ENCODE data around the gene MCHR1.

GRCh38 chr22:40714499-40715337, 35.4 kb downstream of the MCHR1 start:
- TF ChIP-seq, protein P1, sequence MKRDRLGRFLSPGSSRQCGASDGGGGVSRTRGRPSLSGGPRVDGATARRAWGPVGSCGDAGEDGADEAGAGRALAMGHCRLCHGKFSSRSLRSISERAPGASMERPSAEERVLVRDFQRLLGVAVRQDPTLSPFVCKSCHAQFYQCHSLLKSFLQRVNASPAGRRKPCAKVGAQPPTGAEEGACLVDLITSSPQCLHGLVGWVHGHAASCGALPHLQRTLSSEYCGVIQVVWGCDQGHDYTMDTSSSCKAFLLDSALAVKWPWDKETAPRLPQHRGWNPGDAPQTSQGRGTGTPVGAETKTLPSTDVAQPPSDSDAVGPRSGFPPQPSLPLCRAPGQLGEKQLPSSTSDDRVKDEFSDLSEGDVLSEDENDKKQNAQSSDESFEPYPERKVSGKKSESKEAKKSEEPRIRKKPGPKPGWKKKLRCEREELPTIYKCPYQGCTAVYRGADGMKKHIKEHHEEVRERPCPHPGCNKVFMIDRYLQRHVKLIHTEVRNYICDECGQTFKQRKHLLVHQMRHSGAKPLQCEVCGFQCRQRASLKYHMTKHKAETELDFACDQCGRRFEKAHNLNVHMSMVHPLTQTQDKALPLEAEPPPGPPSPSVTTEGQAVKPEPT (CRISPR knock-in tag; IDR thresholded peaks at IDR 0.05; ENCODE audit: low read depth) = no peak
- TF ChIP-seq, protein P2, sequence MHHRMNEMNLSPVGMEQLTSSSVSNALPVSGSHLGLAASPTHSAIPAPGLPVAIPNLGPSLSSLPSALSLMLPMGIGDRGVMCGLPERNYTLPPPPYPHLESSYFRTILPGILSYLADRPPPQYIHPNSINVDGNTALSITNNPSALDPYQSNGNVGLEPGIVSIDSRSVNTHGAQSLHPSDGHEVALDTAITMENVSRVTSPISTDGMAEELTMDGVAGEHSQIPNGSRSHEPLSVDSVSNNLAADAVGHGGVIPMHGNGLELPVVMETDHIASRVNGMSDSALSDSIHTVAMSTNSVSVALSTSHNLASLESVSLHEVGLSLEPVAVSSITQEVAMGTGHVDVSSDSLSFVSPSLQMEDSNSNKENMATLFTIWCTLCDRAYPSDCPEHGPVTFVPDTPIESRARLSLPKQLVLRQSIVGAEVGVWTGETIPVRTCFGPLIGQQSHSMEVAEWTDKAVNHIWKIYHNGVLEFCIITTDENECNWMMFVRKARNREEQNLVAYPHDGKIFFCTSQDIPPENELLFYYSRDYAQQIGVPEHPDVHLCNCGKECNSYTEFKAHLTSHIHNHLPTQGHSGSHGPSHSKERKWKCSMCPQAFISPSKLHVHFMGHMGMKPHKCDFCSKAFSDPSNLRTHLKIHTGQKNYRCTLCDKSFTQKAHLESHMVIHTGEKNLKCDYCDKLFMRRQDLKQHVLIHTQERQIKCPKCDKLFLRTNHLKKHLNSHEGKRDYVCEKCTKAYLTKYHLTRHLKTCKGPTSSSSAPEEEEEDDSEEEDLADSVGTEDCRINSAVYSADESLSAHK (CRISPR knock-in tag; IDR thresholded peaks at IDR 0.05; ENCODE audit: borderline replicate concordance) = no peak
- TF ChIP-seq SRF (IDR thresholded peaks at IDR 0.05; ENCODE audit: low read depth, low read length) (no peak), EHMT2 (IDR thresholded peaks at IDR 0.05; ENCODE audit: borderline replicate concordance, low read depth, low read length) (no peak), ZBTB26 (CRISPR knock-in tag; IDR thresholded peaks at IDR 0.05; ENCODE audit: borderline replicate concordance) (no peak), ZNF572 (CRISPR knock-in tag; IDR thresholded peaks at IDR 0.05) (no peak), YEATS4 (CRISPR knock-in tag; IDR thresholded peaks at IDR 0.05; ENCODE audit: borderline replicate concordance) (no peak)

All from HepG2 (cell line).